SJSA1 (cell line): Measurements from ENCODE around the gene MRPS27. TPM values are rescaled to one million over a fixed set of nuclear protein-coding genes. Genes with fewer than 3 reads are reported as not detected.
A peak's percentile ranks its signal among the peaks of the same experiment; 100 is the strongest.
"Not testable (repeated sequence)": the region's sequence is repeated elsewhere in the genome, so short reads cannot be mapped to it uniquely, and the experiment has no call there.

Experiments
- DNase-seq, 2 experiments: peaks; one replicate each; pipeline ENCODE4 v3.0.0-alpha.2; 2015 to 2020; ENCODE audit warnings: low spot score in 2 of 2, low read depth in 1 of 2
- H3K27ac ChIP-seq: fragments of 250-450 bp; sonication (Bioruptor Pico); 2 replicates; pipeline ENCODE4 v1.5.1; 2020; ENCODE audit warnings: mild to moderate bottlenecking, moderate library complexity
- H3K27me3 ChIP-seq: fragments of 250-450 bp; sonication (Bioruptor Pico); replicated peaks from 2 replicates; pipeline ENCODE4 v1.5.1; 2020; ENCODE audit warnings: mild to moderate bottlenecking, moderate library complexity
- H3K36me3 ChIP-seq: fragments of 250-450 bp; sonication (Bioruptor Pico); 2 replicates; pipeline ENCODE4 v1.5.1; 2020; ENCODE audit warnings: mild to moderate bottlenecking
- H3K4me1 ChIP-seq: fragments of 250-450 bp; sonication (Bioruptor Pico); replicated peaks from 2 replicates; pipeline ENCODE4 v1.6.1; 2021; ENCODE audit warnings: mild to moderate bottlenecking
- H3K4me3 ChIP-seq: fragments of 250-450 bp; sonication (Bioruptor Pico); 2 replicates; pipeline ENCODE4 v1.5.1; 2020; ENCODE audit warnings: mild to moderate bottlenecking
- H3K9me3 ChIP-seq: fragments of 250-450 bp; sonication (Bioruptor Pico); replicated peaks from 2 replicates; pipeline ENCODE4 v1.5.1; 2020; ENCODE audit warnings: mild to moderate bottlenecking
- total RNA-seq: library from RNA; depleted of rRNA; stranded (reverse); fragments of >200 nt; shearing (Covaris generic); gene quantifications from 2 replicates; pipeline ENCODE4 v1.2.3, GENCODE V29; 2014

The MRPS27 gene
- total RNA-seq, 1 experiment from 2014 or later = 57.3 TPM

- Histone ChIP-seq H3K36me3 (peaks cover 10% of the 10 kb centered on the region; the same call in 1 of the 2 replicates), H3K27ac (no peak overlapping the region), H3K9me3 (no peaks in the 10 kb centered on the region), H3K4me1 (peaks cover 8% of the 10 kb centered on the region), H3K27me3 (no peaks in the 10 kb centered on the region), H3K4me3 (no peak overlapping the region)
- DNase-seq = no peak
These were observed 32.6 kb upstream of the MRPS27 start for GRCh38 chr5:72352616-72353015.

DNA sequence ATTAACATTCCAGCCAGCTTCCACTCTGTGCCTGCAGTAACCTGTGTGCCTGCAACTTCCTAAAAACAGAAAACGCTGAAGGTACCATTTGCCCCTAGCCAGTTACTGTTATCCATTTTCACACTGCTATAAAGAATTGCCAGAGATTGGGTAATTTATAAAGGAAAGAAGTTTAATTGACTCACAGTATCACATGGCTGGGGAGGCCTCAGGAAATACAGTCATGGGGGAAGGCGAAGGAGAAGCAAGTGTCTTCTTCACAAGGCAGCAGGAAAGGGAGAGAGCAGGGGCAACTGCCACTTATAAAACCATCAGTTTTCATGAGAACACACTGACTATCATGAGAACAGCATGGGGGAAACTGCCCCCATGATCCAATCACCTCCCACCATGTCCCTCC lies 31.3 kb upstream of the MRPS27 start:
- H3K4me1 ChIP-seq = peaks cover 10% of the 10 kb centered on the region
- no peak overlapping the region for H3K4me3 ChIP-seq
- no peak for DNase-seq

GRCh38 chr5:72347801-72348308 lies 27.8 kb upstream of the MRPS27 start:
- peaks cover 21% of the 10 kb centered on the region for H3K36me3 ChIP-seq
- peak in 1 of 2 experiments; percentile 55 for DNase-seq

More for the DNA sequence above, 31.3 kb upstream of the MRPS27 start:
- H3K36me3 ChIP-seq = peaks cover 15% of the 10 kb centered on the region
- no peaks in the 10 kb centered on the region for H3K9me3 ChIP-seq
- H3K27ac ChIP-seq = no peak overlapping the region
- no peaks in the 10 kb centered on the region for H3K27me3 ChIP-seq

DNA sequence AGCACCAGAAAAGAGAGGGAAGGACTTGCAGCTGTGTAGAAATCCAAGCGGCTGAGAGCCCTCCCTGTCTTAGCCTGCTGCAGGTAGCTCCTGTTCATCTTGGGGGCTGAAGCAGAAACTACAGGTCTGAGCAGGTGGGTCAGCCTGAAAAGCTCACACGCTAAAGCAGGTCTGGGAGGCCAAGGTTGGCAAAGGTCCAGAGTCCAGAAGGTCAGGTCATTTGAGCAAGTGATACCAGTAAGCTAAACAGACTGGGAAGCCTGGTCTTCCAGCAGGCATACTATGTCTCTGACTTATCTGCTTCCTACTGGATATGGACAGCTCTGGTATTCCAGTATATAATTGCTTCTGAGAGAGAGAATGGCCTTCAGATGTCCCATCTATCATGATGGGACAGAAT lies 26.4 kb upstream of the MRPS27 start:
- H3K27ac ChIP-seq = no peak overlapping the region
- H3K4me1 ChIP-seq = peaks cover 10% of the 10 kb centered on the region
- H3K27me3 ChIP-seq = no peaks in the 10 kb centered on the region
- peaks cover 27% of the 10 kb centered on the region for H3K36me3 ChIP-seq
- no peak for DNase-seq
- H3K9me3 ChIP-seq = no peaks in the 10 kb centered on the region
- H3K4me3 ChIP-seq = no peak overlapping the region

More at GRCh38 chr5:72347801-72348308, 27.8 kb upstream of the MRPS27 start:
- Histone ChIP-seq H3K27me3 (no peaks in the 10 kb centered on the region), H3K9me3 (no peaks in the 10 kb centered on the region), H3K4me3 (no peak overlapping the region), H3K27ac (peak overlapping the region; percentile 55), H3K4me1 (peaks cover 10% of the 10 kb centered on the region)

GRCh38 chr5:72338689-72339209 lies 18.7 kb upstream of the MRPS27 start:
- peaks cover 40% of the 10 kb centered on the region for H3K36me3 ChIP-seq
- no peak overlapping the region for H3K27ac ChIP-seq
- no peak overlapping the region for H3K4me3 ChIP-seq
- DNase-seq = no peak
- no peaks in the 10 kb centered on the region for H3K4me1 ChIP-seq
- no peaks in the 10 kb centered on the region for H3K27me3 ChIP-seq
- no peaks in the 10 kb centered on the region for H3K9me3 ChIP-seq

DNA sequence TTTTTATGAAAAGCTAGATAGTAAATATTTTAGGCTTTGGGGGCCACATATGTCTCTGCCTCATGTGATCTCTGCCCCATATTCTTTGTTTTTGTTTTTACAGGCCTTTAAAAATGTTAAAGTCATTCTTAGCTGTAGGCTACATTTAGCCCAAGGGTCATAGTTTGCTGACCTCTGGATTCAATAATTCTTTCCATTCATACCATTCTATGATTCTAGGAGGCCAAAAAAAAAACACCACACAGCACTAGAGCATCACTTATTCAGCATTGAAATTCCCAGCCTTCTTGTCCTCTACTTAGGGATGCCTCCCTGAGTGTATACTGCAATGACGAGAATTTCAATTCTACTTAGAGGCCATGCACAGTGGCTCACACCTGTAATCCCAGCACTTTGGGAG lies 17.1 kb upstream of the MRPS27 start:
- DNase-seq = no peak
- H3K36me3 ChIP-seq = peaks cover 38% of the 10 kb centered on the region
- no peaks in the 10 kb centered on the region for H3K9me3 ChIP-seq
- no peaks in the 10 kb centered on the region for H3K27me3 ChIP-seq
- no peak overlapping the region for H3K27ac ChIP-seq
- no peaks in the 10 kb centered on the region for H3K4me1 ChIP-seq
- no peak overlapping the region for H3K4me3 ChIP-seq

- H3K36me3 ChIP-seq = peaks cover 51% of the 10 kb centered on the region
- no peaks in the 10 kb centered on the region for H3K9me3 ChIP-seq
- no peak for DNase-seq
- no peaks in the 10 kb centered on the region for H3K27me3 ChIP-seq
- no peak overlapping the region for H3K27ac ChIP-seq
- H3K4me1 ChIP-seq = peaks cover 11% of the 10 kb centered on the region
- no peak overlapping the region for H3K4me3 ChIP-seq
These were observed 10.7 kb upstream of the MRPS27 start for GRCh38 chr5:72330712-72331111.

GRCh38 chr5:72328172-72328571 lies 8.1 kb upstream of the MRPS27 start:
- DNase-seq = no peak
- Histone ChIP-seq H3K27ac (no peak overlapping the region), H3K9me3 (no peaks in the 10 kb centered on the region), H3K4me3 (no peak overlapping the region), H3K27me3 (no peaks in the 10 kb centered on the region), H3K4me1 (peaks cover 23% of the 10 kb centered on the region), H3K36me3 (peaks cover 53% of the 10 kb centered on the region)

GRCh38 chr5:72326306-72326649 lies 6.2 kb upstream of the MRPS27 start:
- H3K27ac ChIP-seq = peak overlapping the region; percentile 57
- no peaks in the 10 kb centered on the region for H3K9me3 ChIP-seq
- no peak for DNase-seq
- no peaks in the 10 kb centered on the region for H3K27me3 ChIP-seq
- H3K36me3 ChIP-seq = peaks cover 48% of the 10 kb centered on the region
- H3K4me1 ChIP-seq = peaks cover 24% of the 10 kb centered on the region
- H3K4me3 ChIP-seq = no peak overlapping the region

GRCh38 chr5:72325566-72326305 lies 5.7 kb upstream of the MRPS27 start:
- H3K27ac ChIP-seq = peak overlapping the region; percentile 57
- H3K36me3 ChIP-seq = peaks cover 42% of the 10 kb centered on the region
- H3K4me1 ChIP-seq = peaks cover 29% of the 10 kb centered on the region
- no peak overlapping the region for H3K4me3 ChIP-seq
- H3K27me3 ChIP-seq = no peaks in the 10 kb centered on the region
- H3K9me3 ChIP-seq = no peaks in the 10 kb centered on the region
- peak in 1 of 2 experiments; percentile 60 for DNase-seq

GRCh38 chr5:72324189-72324825 lies 4.3 kb upstream of the MRPS27 start:
- peaks cover 37% of the 10 kb centered on the region for H3K36me3 ChIP-seq
- DNase-seq = no peak
- no peaks in the 10 kb centered on the region for H3K27me3 ChIP-seq
- no peak overlapping the region for H3K4me3 ChIP-seq
- no peak overlapping the region for H3K27ac ChIP-seq
- no peaks in the 10 kb centered on the region for H3K9me3 ChIP-seq
- H3K4me1 ChIP-seq = peaks cover 30% of the 10 kb centered on the region

DNA sequence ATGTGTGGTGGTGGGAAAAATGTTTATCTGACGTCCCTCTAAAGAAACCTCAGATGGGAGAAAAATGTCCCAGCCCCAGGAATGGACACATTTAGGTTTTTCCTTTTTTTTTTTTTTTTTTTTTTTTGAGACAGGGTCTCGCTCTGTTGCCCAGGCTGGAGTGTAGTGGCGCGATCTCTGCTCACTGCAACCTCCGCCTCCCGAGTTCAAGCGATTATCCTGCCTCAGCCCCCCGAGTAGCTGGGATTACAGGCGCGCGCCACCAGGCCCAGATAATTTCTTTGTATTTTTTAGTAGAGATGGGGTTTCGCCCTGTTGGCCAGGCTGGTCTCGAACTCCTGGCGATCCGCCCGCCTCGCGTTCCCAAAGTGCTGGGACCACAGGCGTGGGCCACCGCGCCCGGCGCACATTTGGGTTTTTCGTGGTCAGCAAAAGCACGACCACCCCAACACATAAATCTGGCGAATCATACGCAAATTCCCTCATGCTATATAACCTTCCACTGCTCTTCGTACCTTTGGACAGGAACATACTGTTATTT lies 535 bp downstream of the MRPS27 start:
- not testable (repeated sequence) for H3K27me3 ChIP-seq, DNase-seq, H3K9me3 ChIP-seq
- Histone ChIP-seq H3K27ac (peak overlapping the region; percentile 1; the same call in 1 of the 2 replicates), H3K36me3 (peaks cover 11% of the 10 kb centered on the region), H3K4me3 (peak overlapping the region; percentile 67), H3K4me1 (peaks cover 32% of the 10 kb centered on the region)

DNA sequence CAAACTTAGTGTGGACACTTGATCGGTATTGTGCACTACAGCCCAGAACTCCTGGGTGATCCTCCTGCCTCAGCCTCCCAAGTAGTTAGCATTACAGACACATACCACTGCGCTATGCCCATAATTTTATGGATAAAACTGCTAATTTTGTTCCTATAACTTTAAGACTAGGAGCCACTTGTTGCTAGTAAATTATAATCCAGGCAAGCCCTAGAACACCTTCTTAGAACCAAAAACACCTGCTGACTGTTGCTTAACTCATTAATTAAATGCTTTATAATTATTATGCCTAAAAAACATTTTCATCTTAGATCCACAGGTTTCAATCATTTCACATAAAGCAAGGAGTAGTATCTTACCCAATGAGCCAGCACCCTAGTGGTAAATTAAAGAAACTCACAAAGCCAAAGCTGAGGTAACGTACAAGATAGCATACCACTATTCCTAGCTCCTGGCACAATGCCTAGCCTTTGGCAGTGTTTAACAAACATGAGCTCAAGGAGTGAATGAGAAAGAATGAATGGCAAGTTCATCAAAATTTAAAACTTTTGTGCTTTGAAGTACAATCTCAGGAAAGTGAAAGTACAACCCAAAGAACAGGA lies 5.4 kb downstream of the MRPS27 start:
- H3K27me3 ChIP-seq = no peaks in the 10 kb centered on the region
- no peak overlapping the region for H3K27ac ChIP-seq
- peaks cover 18% of the 10 kb centered on the region for H3K4me1 ChIP-seq
- no peak overlapping the region for H3K4me3 ChIP-seq
- H3K9me3 ChIP-seq = no peaks in the 10 kb centered on the region
- DNase-seq = peak; percentile 40 to 74
- peaks cover 45% of the 10 kb centered on the region for H3K36me3 ChIP-seq
